Breast epithelium (tissue), 3 donors: Measurements from ENCODE around the gene WWC2.

ENCODE experiments used
- POLR2A ChIP-seq: fragments of 450-650 bp; IDR thresholded peaks from one replicate; pipeline ENCODE4 v1.6.1; 2016; ENCODE audit warnings: antibody characterized with exemption, mild to moderate bottlenecking, moderate library complexity
- POLR2AphosphoS5 ChIP-seq, 3 donors: sonication (generic); formaldehyde crosslinking; IDR thresholded peaks; one replicate each; pipeline ENCODE4 v1.6.1; 2017; ENCODE audit warnings: antibody characterized with exemption in 3 of 3
- TF ChIP-seq, protein P1 (sequence below), 3 donors: fragments of 450-650 bp; IDR thresholded peaks; one replicate each; pipeline ENCODE4 v1.5.1; 2016 to 2017; ENCODE audit warnings: antibody characterized with exemption in 3 of 3, mild to moderate bottlenecking in 3 of 3, moderate library complexity in 3 of 3

GRCh38 chr4:183328832-183329231 lies 229.8 kb downstream of the WWC2 start:
- TF ChIP-seq POLR2A (no peak), POLR2AphosphoS5 (IDR thresholded peaks at IDR 0.05) (no peak)
- TF ChIP-seq, protein P1, sequence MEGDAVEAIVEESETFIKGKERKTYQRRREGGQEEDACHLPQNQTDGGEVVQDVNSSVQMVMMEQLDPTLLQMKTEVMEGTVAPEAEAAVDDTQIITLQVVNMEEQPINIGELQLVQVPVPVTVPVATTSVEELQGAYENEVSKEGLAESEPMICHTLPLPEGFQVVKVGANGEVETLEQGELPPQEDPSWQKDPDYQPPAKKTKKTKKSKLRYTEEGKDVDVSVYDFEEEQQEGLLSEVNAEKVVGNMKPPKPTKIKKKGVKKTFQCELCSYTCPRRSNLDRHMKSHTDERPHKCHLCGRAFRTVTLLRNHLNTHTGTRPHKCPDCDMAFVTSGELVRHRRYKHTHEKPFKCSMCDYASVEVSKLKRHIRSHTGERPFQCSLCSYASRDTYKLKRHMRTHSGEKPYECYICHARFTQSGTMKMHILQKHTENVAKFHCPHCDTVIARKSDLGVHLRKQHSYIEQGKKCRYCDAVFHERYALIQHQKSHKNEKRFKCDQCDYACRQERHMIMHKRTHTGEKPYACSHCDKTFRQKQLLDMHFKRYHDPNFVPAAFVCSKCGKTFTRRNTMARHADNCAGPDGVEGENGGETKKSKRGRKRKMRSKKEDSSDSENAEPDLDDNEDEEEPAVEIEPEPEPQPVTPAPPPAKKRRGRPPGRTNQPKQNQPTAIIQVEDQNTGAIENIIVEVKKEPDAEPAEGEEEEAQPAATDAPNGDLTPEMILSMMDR (IDR thresholded peaks at IDR 0.05): no peak
